GM12878 (cell line): Measurements from ENCODE around the gene C15orf62. TPM values are rescaled to one million over a fixed set of nuclear protein-coding genes. Genes with fewer than 3 reads are reported as not detected.

ENCODE experiments used
- ATF2 ChIP-seq: IDR thresholded peaks from 2 replicates; pipeline ENCODE4 v1.6.1; 2012; ENCODE audit warnings: low read length, inconsistent platforms
- CREM ChIP-seq: IDR thresholded peaks from 2 replicates; pipeline ENCODE4 v1.6.1; 2014; ENCODE audit warnings: antibody characterized with exemption, low read depth
- CUX1 ChIP-seq: IDR thresholded peaks from 2 replicates; pipeline ENCODE4 v1.6.1; 2012; ENCODE audit warnings: improper control_type of control experiment, low read depth, low read length; ENCODE audit not compliant: insufficient replicate concordance
- ESRRA ChIP-seq: IDR thresholded peaks from 2 replicates; pipeline ENCODE4 v1.6.1; 2012; ENCODE audit warnings: mild to moderate bottlenecking, low read length, improper control_type of control experiment
- IKZF1 ChIP-seq: fragments of 450-650 bp; conservative IDR thresholded peaks from 2 replicates; pipeline ENCODE4 v1.6.1; 2017; ENCODE audit warnings: antibody characterized with exemption, mild to moderate bottlenecking
- JUND ChIP-seq: IDR thresholded peaks from 2 replicates; pipeline ENCODE4 v1.6.1; 2012; ENCODE audit warnings: low read depth, mild to moderate bottlenecking, low read length, improper control_type of control experiment, moderate library complexity
- NBN ChIP-seq: fragments of 450-650 bp; IDR thresholded peaks from 2 replicates; pipeline ENCODE4 v1.6.1; 2016
- PAX5 ChIP-seq: IDR thresholded peaks from 2 replicates; pipeline ENCODE4 v1.6.1; 2011; ENCODE audit warnings: low read depth, low read length, borderline replicate concordance
- RAD51 ChIP-seq: fragments of 450-650 bp; IDR thresholded peaks from 2 replicates; pipeline ENCODE4 v1.6.1; 2016; ENCODE audit warnings: moderate library complexity, mild to moderate bottlenecking, inconsistent platforms
- RUNX3 ChIP-seq: IDR thresholded peaks from 2 replicates; pipeline ENCODE4 v1.6.1; 2012; ENCODE audit warnings: low read length, inconsistent platforms
- SRF ChIP-seq, 2 experiments: IDR thresholded peaks; 2 replicates each; pipeline ENCODE4 v1.6.1; 2011; ENCODE audit warnings: low read depth in 2 of 2, low read length in 2 of 2, mild to moderate bottlenecking in 1 of 2, moderate library complexity in 1 of 2
- TCF12 ChIP-seq: IDR thresholded peaks from 2 replicates; pipeline ENCODE4 v1.6.1; 2011; ENCODE audit warnings: low read depth, mild to moderate bottlenecking, low read length
- TCF3 ChIP-seq: IDR thresholded peaks from 2 replicates; pipeline ENCODE4 v1.6.1; 2012; ENCODE audit warnings: low read depth, mild to moderate bottlenecking, low read length, borderline replicate concordance; ENCODE audit not compliant: insufficient read depth
- USF1 ChIP-seq: IDR thresholded peaks from 2 replicates; pipeline ENCODE4 v1.6.1; 2011; ENCODE audit warnings: borderline replicate concordance, low read depth, mild to moderate bottlenecking, moderate library complexity, mixed read lengths, low read length; ENCODE audit not compliant: insufficient read depth; ENCODE audit errors: extremely low read length
- YY1 ChIP-seq: IDR thresholded peaks from 2 replicates; pipeline ENCODE4 v1.6.1; 2011; ENCODE audit warnings: low read depth, mild to moderate bottlenecking, low read length
- ZNF687 ChIP-seq: fragments of 450-650 bp; IDR thresholded peaks from 2 replicates; pipeline ENCODE4 v1.6.1; 2017; ENCODE audit warnings: mild to moderate bottlenecking, moderate library complexity
- polyA plus RNA-seq, 11 experiments: library from polyadenylated mRNA; depleted of rRNA in 4 of 11; unstranded in 6 of 11; stranded (reverse) in 5 of 11; fragments of >200 nt; fragmentation: Nextera tagmentation in 4 of 11; fragmentation: Illumina TruSeq in 1 of 11; extraction: Ambion mirVana in 4 of 11; extraction: Trizol in 1 of 11; gene quantifications; 1 replicate in 1 of 11; 2 replicates in 10 of 11; pipeline versions ENCODE4 v1.2.1 to v1.2.3, GENCODE V29; 2011 to 2016; ENCODE audit warnings: inconsistent platforms in 2 of 11, missing spikeins in 2 of 11, low read depth in 1 of 11
- total RNA-seq, 4 experiments: library from RNA; depleted of rRNA in 3 of 4; stranded (reverse); fragments of >200 nt in 3 of 4; fragmentation: Illumina TruSeq in 1 of 4; extraction: Trizol in 1 of 4; gene quantifications; 2 replicates each; pipeline versions ENCODE4 v1.2.1 to v1.2.3, GENCODE V29; 2013 to 2021

C15orf62 gene
- total and polyA plus RNA-seq, 10 of the 15 experiments (the other 5 are each of a cell fraction or from before 2014, with no cell fraction given) = 0.06 to 0.68 (median 0.40) TPM; not detected in 1

GRCh38 chr15:40769274-40770146 is at the start of gene C15orf62 (continued):
- TF ChIP-seq USF1 = no peak
- peak; percentile 79; the same call in 1 of the 2 replicates for TF ChIP-seq TCF3
- no peak for TF ChIP-seq ZNF687
- peak; percentile 62; the same call in 1 of the 2 replicates for TF ChIP-seq PAX5
- TF ChIP-seq SRF (IDR thresholded peaks at IDR 0.05; ENCODE audit: low read depth in 2 of 2, low read length in 2 of 2) = no peak
- peak; percentile 51; the same call in 1 of the 2 replicates for TF ChIP-seq YY1
- TF ChIP-seq TCF12 = peak; percentile 56; the same call in 1 of the 2 replicates
- no peak for TF ChIP-seq CUX1
- TF ChIP-seq NBN = 0 out of 2 replicates have a peak, but pooled peaks have one; percentile 29
- TF ChIP-seq JUND = no peak
- no peak for TF ChIP-seq ATF2
- TF ChIP-seq IKZF1 = peak; percentile 58
- peak; percentile 19; the same call in 1 of the 2 replicates for TF ChIP-seq CREM
- peak; percentile 43; the same call in 1 of the 2 replicates for TF ChIP-seq RAD51
- peak; percentile 8; the same call in 1 of the 2 replicates for TF ChIP-seq RUNX3
- no peak for TF ChIP-seq ESRRA
- TF ChIP-seq, all 136 proteins: peak for 19
